Stimulated activated CD8-positive, alpha-beta memory T cell treated with anti-CD3 and anti-CD28 coated beads, Interleukin-7, amount 100 ng/mL, for 48 hours (primary cell): Measurements from ENCODE around the gene DUSP23.
A peak's percentile ranks its signal among the peaks of the same experiment; 100 is the strongest.

Source experiments
- DNase-seq, 2 donors: peaks; one replicate each; pipeline ENCODE4 v3.0.0-alpha.2; 2020; ENCODE audit warnings: low read depth in 1 of 2; ENCODE audit errors: extremely low read depth in 1 of 2

Gene DUSP23

DNA sequence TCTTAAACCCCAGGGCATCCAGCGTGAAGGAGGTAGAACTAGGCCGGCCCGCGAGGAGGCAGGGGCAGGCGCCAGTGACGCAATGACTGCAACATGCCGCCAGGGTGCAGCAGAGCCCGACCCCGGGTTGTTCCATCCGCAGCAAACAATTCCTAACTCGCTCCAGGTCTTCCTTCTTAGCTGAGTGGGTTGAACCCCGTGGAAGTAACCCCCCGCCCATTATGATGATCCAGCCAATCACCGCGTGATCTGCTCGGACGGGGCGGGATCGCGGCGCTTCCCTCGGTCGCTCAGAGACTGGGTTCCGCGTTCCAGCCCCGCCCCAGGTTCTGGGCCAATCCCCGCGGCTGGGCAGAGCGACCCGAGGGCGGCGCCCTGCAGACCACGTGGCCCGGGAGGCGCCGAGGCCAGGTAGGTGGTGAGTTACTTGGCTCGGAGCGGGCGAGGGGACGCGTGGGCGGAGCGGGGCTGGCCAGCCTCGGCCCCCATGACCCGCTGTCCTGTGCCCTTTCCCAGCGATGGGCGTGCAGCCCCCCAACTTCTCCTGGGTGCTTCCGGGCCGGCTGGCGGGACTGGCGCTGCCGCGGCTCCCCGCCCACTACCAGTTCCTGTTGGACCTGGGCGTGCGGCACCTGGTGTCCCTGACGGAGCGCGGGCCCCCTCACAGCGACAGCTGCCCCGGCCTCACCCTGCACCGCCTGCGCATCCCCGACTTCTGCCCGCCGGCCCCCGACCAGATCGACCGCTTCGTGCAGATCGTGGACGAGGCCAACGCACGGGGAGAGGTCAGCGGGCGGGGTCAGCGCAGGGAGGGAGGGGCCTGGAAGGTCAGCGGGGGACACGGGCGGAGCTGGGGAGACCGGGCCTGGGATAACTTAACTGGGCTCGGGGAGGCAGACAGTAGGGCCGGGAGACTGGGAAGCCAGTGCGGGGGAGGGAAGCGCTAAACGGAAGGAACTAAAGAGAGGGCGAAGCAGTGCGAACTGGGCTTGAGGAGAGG, at the start of gene DUSP23:
TSS of gene DUSP23 (plus strand) at position 380 of the 1,000 bp plus-strand sequence. CDS start at position 519, 139 bp downstream.
- peak; percentile 86 to 91 for DNase-seq

- no peak for DNase-seq
Observed at GRCh38 chr1:159737238-159737916, 43.4 kb upstream of the DUSP23 start.

DNA sequence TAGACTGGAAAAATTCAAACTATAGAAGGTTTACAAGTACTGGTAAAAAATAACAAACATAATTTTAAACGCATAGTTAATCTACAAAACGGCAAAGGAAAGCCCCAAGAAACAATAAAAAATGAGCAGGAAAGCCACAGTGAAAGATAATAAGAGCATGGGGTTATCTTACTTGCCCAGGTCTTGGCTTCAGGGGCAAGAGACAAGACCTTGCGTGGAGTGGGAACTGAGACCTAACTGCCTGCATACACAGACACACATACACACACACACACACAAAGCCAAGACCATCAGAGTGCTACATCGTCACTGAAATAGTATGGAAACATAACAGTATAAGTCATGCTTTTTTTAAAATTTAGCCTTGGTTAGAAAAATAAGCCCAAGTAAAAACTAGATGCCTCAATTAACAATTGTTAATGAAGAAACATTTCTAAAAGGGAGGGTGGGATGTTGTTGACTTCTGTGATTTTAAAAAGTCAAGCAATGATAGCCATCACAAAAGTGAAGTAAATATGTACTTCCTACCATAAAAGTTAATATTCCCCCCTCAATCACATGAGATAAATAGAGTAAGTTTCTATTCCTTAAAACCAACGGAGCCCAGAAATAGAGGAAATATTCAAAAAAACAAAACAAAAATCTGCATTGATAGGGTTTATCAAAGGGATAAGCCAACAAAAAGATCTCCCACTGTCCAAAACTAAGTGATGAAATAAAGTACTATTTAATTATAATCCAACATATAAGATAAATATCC, 36.9 kb upstream of the DUSP23 start:
- no peak for DNase-seq

GRCh38 chr1:159746666-159747065, 34.1 kb upstream of the DUSP23 start:
- DNase-seq = no peak

GRCh38 chr1:159748370-159748769, 32.4 kb upstream of the DUSP23 start:
- no peak for DNase-seq

- no peak for DNase-seq
Observed at GRCh38 chr1:159749630-159750029, 31.1 kb upstream of the DUSP23 start.

GRCh38 chr1:159750621-159751020, 30.1 kb upstream of the DUSP23 start:
- DNase-seq = no peak

GRCh38 chr1:159751031-159751430, 29.7 kb upstream of the DUSP23 start:
- DNase-seq = no peak

GRCh38 chr1:159752135-159752580, 28.6 kb upstream of the DUSP23 start:
- no peak for DNase-seq

GRCh38 chr1:159753386-159753785, 27.4 kb upstream of the DUSP23 start:
- no peak for DNase-seq

GRCh38 chr1:159755451-159756007, 25.2 kb upstream of the DUSP23 start:
- no peak for DNase-seq

GRCh38 chr1:159756397-159756796, 24.4 kb upstream of the DUSP23 start:
- no peak for DNase-seq

- DNase-seq = no peak
Observed at GRCh38 chr1:159763686-159764085, 17.1 kb upstream of the DUSP23 start.

DNA sequence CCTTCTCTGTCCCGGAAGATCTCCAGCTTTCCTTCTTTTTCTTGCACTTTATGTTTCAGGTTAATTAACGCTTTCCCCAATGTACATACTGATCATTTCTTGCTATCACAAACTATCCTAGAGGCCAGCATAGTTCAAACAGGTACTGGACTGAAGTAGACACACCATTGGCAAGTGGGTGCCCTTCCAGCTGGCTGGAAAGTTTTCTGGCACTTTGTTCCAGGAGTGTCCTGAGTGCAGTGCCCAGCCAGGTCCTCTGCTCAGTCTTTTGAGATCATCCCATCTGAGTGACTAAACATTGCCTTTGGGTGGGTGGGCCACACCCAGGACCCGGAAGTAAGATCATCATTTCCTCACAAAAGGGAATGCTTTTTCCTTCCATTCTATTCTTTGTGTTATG, 15.0 kb upstream of the DUSP23 start:
- DNase-seq = no peak

DNA sequence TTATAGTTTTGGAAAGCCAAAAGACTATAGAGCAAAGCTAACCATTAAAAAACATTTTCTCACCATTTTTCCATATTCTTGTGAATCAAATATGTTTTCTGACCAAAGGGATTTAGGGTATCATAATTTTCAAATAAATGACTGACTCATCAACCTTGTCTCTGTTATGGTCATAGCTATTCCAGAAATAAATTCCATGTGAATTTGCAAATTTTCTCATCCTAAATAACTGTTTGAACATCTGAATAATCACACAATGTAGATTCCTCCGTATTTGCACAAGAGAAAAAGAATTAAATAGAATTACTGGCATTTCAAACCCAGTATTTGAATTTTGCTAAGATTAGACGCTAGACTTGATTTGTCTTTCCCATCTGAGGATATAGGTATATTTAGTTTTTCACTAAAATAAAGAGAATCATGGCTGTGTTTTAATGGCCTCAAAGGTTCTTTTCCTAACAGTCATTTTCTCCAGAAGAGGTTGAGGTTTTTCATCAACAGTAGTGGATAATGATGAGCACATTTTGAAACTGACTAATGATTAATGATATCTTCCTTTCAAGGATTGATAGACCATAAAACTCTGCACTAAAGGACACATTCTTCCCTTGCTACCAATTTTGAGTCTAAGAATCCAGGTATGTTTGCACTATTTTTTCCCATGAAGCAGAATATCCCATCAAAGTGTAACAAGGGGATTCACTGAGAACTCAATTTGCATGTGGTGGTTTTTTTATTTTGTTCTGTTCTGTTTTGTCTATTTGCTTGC, 9.5 kb upstream of the DUSP23 start:
- no peak for DNase-seq

- no peak for DNase-seq
Observed at GRCh38 chr1:159774465-159774864, 6.3 kb upstream of the DUSP23 start.

GRCh38 chr1:159775716-159776115, 5.0 kb upstream of the DUSP23 start:
- no peak for DNase-seq

DNA sequence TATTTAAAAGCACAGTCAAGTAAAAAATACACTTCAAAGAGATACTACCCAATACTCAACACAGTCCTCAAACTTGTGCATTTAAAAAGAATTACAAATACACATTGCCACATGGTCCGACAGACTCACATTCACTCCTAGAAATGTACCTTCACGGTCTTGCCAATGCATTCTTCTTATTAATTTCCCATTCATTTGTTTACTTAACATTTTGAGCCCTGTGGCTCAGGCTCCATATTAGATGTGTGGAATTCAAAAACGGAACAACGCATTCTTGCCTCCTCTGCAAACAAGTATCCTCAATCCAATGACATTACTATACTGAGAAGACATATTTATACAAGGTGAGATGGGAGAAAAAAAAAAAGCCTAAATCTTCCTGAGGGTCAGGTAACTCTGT, 2.5 kb upstream of the DUSP23 start:
- DNase-seq = no peak

DNA sequence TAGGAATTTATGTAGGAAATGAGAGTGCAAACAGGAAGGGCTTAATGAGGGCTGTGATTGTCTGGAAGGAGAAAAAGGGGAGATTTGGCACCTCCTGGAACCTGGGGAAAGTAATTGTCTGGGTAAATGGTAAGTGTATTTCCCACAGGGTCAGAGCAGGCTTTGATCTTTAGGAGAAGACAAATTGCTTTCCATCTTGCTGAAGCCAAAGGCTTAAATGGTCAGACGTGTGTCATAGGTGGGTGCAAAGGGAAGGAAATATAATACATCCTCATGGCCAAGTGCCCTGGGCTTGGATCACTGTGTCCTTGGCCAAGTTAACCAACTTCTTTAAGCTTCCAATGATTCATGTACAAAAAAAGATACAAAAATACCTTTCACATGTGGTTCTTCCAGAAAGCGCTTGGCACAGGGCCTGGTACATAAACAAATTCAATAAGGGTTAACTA, 1.3 kb upstream of the DUSP23 start:
- no peak for DNase-seq

DNA sequence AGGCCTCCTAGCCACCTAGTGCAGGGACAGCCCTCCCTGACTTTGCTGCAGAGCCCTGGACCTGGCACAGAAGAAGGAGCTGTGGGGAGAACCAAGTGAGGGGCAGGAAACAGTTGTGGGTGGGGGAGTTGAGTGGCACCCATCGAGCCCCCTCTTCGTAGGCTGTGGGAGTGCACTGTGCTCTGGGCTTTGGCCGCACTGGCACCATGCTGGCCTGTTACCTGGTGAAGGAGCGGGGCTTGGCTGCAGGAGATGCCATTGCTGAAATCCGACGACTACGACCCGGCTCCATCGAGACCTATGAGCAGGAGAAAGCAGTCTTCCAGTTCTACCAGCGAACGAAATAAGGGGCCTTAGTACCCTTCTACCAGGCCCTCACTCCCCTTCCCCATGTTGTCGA, 1.2 kb downstream of the DUSP23 start:
- DNase-seq = no peak
